ENCODE results near the gene ARHGAP28.

Gene ARHGAP28

GRCh38 chr18:6948281-6949055, 219.0 kb downstream of the ARHGAP28 start:
- Histone ChIP-seq H3K27me3 (no peaks in the 10 kb centered on the region), H3K27ac (no peak overlapping the region), H3K4me1 (ENCODE audit: control insufficient read depth in 1 of 2, insufficient read depth in 1 of 2, low read depth in 1 of 2, low read length in 1 of 2) (no peaks in the 10 kb centered on the region), H3K9me3 (no peaks in the 10 kb centered on the region), H3K4me3 (ENCODE audit: low read depth in 1 of 2, low read length in 1 of 2) (no peak overlapping the region), H3K36me3 (no peaks in the 10 kb centered on the region)
- no peak for TF ChIP-seq CTCF (IDR thresholded peaks at IDR 0.05)

- TF ChIP-seq CTCF (IDR thresholded peaks at IDR 0.05), result no peak
- Histone ChIP-seq H3K4me1 (ENCODE audit: control insufficient read depth in 1 of 2, insufficient read depth in 1 of 2, low read depth in 1 of 2, low read length in 1 of 2) (no peaks in the 10 kb centered on the region), H3K27ac (no peak overlapping the region), H3K27me3 (no peaks in the 10 kb centered on the region), H3K36me3 (no peaks in the 10 kb centered on the region), H3K4me3 (ENCODE audit: low read depth in 1 of 2, low read length in 1 of 2) (no peak overlapping the region), H3K9me3 (no peaks in the 10 kb centered on the region)
These were observed 220.5 kb downstream of the ARHGAP28 start for GRCh38 chr18:6949800-6950586.

GRCh38 chr18:6950641-6951040, 221.1 kb downstream of the ARHGAP28 start:
- no peaks in the 10 kb centered on the region for H3K27me3 ChIP-seq
- H3K27ac ChIP-seq, result no peak overlapping the region
- no peak for TF ChIP-seq CTCF (IDR thresholded peaks at IDR 0.05)
- H3K4me1 ChIP-seq (ENCODE audit: control insufficient read depth in 1 of 2, insufficient read depth in 1 of 2, low read depth in 1 of 2, low read length in 1 of 2), result no peaks in the 10 kb centered on the region
- no peaks in the 10 kb centered on the region for H3K36me3 ChIP-seq
- no peaks in the 10 kb centered on the region for H3K9me3 ChIP-seq
- H3K4me3 ChIP-seq (ENCODE audit: low read depth in 1 of 2, low read length in 1 of 2), result no peak overlapping the region

GRCh38 chr18:6951336-6952090, 222.0 kb downstream of the ARHGAP28 start:
- Histone ChIP-seq H3K36me3 (no peaks in the 10 kb centered on the region), H3K4me1 (ENCODE audit: control insufficient read depth in 1 of 2, insufficient read depth in 1 of 2, low read depth in 1 of 2, low read length in 1 of 2) (no peaks in the 10 kb centered on the region), H3K27me3 (no peaks in the 10 kb centered on the region), H3K4me3 (ENCODE audit: low read depth in 1 of 2, low read length in 1 of 2) (no peak overlapping the region), H3K9me3 (no peaks in the 10 kb centered on the region), H3K27ac (no peak overlapping the region)
- TF ChIP-seq CTCF (IDR thresholded peaks at IDR 0.05), result no peak

- H3K9me3 ChIP-seq, result no peaks in the 10 kb centered on the region
- H3K27me3 ChIP-seq, result no peaks in the 10 kb centered on the region
- no peak overlapping the region for H3K4me3 ChIP-seq (ENCODE audit: low read depth in 1 of 2, low read length in 1 of 2)
- no peaks in the 10 kb centered on the region for H3K4me1 ChIP-seq (ENCODE audit: control insufficient read depth in 1 of 2, insufficient read depth in 1 of 2, low read depth in 1 of 2, low read length in 1 of 2)
- H3K27ac ChIP-seq, result no peak overlapping the region
- no peak for TF ChIP-seq CTCF (IDR thresholded peaks at IDR 0.05)
- no peaks in the 10 kb centered on the region for H3K36me3 ChIP-seq
These were observed 225.0 kb downstream of the ARHGAP28 start for GRCh38 chr18:6954501-6954900.
